Smooth muscle cell of the brain vasculature (primary cell): ENCODE results near the gene PCCA.
"Not testable (repeated sequence)": the region's sequence is repeated elsewhere in the genome, so short reads cannot be mapped to it uniquely, and the experiment has no call there.

ENCODE experiments used
- DNase-seq: peaks from one replicate; pipeline ENCODE4 v3.0.0-alpha.2; 2012; ENCODE audit warnings: low read depth, low spot score

Gene PCCA

DNA sequence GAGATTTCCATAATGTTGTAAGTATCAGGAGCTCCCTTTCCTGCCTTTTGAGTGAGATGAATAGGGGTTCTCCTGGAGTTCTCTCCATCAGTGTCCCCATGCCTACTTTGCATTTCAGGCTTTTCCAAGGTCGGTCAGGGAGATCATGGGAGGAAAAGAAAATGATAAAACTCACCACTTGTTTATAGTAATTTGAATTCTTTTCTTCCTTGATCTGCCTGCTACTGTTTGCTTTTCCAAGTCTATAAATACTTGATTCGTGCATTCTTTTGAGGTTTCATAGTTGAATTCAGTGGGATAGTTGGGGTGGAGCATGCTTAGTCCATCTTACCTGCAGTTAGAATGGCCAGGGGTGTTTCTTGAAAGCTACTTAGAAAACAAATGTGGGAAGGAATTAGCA is 51.5 kb downstream of the PCCA start:
- no peak for DNase-seq

DNA sequence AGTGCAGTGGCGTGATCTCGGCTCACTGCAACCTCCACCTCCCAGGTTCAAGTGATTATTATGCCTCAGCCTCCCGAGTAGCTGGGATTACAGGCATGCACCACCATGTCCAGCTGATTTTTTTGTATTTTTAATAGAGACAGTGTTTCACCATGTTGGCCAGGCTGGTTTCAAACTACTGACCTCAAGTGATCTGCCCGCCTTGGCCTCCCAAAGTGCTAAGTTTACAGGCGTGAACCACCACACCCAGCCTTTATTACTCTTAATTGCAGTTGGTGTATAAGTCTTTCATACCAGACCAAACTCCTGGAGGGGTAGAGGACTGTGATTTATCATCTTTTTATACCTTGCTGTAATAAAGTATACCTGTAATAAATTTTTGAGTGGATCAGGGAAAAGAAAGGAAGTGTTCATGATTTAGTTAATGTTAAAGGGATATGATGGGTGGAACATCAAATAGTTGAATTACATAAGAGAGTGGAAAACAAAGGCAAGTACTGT is 52.6 kb downstream of the PCCA start:
- not testable (repeated sequence) for DNase-seq

DNA sequence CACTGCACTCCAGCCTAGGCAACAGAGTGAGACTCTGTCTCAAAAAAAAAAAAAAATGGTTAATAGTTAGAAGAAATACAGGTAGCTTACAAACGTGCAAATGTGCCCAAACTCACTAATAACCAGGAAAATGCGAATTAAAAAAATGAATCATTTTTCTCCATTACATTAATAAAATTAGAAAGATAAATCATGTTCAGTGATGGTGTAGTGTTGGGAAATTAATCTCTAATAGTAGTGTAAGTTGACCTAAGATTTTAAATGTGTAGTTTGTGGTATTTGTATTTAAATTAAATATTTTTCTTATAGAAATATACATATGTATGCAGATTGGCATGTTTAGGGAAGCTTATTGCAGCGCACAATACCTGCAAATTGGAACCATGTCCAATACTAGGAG is 57.6 kb downstream of the PCCA start:
- DNase-seq = no peak

DNA sequence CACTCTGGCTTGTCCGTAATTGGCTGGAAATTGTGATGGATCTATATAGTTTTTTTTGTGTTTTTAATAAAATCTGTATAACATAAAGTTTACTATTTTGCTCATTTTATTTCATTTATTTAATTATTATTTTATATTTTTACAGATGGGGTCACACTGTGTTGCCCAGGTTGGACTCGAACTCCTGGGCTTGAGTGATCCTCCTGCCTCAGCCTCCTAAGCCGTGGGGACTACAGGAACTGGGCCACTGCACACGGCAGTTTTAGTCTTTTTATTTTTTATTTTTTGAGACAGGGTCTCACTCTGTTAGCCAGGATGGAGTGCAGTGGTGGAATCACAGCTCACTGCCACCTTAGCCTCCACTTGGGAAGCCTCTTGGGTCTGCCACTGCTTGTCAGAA is 58.9 kb downstream of the PCCA start:
- no peak for DNase-seq

DNA sequence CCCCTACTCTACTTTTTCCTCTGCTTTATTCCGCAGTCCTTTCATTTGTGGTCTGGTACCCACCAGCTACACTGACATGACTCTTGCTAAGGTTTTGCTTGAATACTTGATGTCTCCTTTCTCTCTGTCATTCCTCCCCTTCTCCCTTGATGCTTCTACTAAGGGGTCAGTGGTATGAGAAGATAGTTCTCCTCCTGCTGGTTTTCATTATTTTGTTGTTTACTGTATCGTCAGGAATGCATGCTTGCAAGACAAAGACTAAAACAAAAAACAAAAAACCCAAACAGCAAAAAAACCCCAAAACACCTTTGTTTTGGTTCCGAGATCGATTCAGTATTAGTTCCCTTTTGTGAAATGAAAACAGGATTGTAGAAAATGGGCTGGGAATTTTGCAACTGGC is 59.5 kb downstream of the PCCA start:
- DNase-seq = no peak

DNA sequence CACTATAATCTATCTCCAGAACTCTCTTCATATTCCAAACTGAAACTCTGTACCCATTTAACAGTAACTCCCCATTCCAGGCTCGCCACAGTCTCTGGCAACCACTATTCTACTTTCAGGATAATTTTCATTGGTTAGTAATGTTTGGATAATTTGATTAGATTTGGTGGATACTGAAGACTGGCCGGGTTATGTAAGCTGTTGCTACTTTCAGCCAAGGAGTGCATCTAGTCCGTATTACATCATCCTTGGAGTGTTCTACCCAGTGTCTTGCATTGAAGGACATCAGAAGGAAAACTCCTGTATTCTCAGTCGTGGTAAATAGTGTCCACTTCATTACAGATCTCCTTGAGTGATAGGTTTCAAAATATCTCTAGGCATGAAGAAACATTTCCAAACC is 60.5 kb downstream of the PCCA start:
- no peak for DNase-seq

DNA sequence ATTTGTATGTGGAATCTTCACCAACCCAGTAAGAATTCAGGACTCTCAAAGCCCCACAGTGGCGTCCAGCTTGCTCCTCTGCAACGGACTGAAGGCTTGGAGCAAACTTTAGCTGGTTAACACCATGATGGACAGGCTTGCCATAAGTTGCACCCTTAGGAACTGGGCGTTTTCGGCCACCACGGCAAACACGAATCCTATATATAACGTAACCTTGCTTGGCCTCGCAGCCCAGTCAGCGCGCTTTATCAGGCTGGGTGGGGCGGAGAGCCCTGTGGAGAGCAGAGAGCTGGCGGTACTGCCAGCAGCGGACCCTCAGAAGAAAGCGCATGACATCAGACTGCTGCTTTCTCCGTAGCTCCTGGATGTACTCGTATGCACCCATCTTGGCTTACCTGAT is 61.8 kb downstream of the PCCA start:
- DNase-seq = not testable (repeated sequence)

DNA sequence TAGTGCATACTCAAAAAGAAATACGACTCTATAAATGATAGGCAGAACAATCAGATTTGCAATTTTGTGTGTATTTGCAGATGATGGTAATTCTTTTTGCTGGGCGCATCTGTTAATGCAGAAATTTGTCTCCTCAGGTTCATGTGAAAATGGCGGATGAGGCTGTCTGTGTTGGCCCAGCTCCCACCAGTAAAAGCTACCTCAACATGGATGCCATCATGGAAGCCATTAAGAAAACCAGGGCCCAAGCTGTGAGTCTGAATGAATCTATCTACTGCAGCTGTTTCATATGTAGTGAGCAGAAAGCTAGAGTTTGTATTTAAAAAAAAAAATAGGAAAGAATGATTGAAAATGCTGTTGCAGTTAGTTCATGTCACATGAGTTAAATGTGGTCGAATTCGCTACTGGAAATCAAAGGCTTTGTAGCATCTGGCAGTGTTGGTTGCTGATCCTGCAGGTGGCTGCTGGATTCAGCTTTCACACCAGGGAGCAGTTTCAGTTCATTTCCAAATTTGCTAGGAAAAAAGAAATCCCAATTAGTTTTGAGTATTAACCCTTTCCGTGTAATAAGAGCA is 66.0 kb downstream of the PCCA start:
- no peak for DNase-seq

DNA sequence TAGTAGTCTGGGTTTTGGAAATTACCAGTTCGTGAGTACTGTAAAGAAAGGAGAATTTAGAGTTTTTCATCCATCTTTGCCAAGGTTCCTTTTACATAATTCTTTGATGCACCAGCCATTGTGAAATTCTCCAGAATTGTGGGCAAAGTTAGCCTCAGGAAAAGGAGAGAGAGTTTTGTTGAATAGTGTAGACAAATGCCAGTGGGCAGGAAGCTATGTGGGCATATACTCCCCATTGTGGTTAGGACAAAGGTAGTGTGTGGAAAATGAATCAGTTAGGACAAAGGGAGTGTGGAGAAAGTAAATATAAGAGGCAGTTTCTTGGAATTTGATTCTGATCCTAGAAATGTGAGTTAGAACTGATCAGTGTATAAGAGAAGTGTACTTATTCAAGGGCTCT is 67.9 kb downstream of the PCCA start:
- DNase-seq = no peak

DNA sequence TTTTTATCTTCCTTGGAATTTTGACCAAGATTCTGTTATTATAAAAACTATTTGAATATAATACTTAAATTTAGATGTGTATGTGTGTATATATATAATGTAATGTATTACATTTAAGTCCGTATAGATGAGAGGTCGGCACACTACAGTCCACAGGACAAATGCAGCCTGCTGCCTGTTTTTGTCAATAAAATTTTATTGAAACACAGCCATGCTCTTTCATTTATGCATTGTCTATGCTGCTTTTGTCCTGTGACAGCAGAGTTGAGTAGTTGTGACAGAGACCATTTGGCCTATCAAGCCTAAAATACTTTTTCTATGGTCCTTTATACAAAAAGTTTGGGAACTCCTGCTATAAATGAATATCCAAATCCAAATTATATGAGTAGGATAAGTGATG is 69.7 kb downstream of the PCCA start:
- no peak for DNase-seq

DNA sequence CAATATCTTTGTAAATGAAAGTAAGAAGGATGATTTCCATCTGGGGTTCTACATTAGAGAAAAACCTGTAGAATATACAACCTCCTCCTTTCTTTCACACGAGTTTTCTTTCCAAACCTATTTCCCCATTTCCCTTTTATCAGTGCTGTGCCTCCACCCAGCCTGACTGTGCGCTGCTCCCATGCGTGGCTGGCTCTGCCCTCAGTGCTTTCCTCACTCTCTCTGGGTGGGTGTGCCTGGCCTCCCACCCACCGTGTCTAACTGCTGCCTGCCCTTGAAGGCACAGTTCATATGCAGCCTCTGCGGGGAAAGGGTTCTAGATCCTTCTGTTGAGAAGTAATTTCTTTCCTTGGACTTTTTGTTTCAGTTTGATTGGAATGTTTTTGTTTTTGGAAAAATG is 70.7 kb downstream of the PCCA start:
- DNase-seq = no peak

DNA sequence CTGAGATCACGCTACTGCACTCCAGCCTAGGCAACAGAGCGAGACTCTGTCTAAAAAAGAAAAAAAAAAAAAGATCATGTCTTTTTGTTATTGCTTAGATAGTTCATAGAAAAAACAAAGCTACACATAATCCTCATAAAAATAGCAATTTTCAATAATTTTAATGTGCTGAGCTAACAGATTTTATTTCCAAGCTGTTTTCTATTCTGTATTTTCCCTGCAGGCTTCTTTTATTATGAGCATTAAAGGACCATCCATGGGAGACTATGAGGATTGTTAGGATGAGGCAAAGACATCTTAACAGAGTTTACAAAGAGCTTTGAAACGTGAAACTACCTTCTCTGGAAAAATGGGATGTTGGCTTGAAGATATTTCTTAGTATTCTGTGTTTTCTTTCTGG is 71.6 kb downstream of the PCCA start:
- no peak for DNase-seq

DNA sequence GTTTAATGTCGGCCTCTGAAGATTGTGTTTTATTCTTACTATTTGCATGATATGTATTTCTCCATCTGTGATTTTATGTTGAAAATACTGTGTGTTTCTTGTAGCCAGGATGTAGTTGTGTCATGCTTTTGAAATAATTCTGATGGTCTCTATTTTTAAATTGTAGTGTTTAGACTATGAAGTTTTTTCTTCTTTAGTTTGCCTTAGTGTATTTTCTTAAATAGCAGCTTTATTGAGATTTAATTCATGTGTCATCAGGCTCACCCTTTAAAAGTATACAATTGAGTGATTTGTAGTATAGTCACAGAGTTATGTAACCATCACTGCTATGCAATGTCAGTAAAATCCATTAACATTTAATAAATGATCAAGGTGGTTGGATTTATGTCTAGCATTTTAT is 74.5 kb downstream of the PCCA start:
- no peak for DNase-seq

DNA sequence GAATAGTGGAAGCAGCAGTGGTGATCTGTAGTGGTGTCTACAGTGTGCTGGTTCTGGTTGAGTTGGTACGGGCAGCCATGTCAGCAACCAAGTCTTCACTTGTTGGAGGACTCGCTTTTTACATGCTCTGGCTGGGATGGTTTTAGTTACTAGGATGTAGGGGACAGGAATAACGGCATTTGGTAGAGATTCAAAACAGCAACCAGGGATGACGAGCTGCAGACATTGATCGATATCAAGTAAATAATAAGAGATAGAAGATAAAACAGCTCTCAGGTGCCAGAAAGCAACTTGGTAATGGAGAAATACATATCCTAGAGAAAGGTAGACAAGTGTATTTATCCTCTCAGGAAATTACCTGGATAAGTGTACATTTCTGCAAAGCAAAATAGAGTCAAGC is 84.3 kb downstream of the PCCA start:
- no peak for DNase-seq

DNA sequence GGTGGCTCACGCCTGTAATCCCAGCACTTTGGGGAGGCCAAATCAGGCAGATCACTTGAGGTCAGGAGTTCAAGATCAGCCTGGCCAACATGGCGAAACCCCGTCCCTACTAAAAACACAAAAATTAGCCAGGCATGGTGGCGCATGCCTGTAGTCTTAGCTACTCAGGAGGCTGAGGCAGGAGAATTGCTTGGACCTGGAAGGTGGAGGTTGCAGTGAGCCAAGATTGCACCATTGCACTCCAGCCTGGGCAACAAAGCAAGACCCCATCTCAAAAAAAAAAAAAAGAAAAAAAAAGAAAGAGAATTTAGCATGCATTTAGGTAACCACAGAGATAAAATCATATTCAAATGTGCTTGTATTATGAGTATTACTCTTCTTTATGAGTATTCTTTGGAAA is 85.6 kb downstream of the PCCA start:
- DNase-seq = not testable (repeated sequence)

DNA sequence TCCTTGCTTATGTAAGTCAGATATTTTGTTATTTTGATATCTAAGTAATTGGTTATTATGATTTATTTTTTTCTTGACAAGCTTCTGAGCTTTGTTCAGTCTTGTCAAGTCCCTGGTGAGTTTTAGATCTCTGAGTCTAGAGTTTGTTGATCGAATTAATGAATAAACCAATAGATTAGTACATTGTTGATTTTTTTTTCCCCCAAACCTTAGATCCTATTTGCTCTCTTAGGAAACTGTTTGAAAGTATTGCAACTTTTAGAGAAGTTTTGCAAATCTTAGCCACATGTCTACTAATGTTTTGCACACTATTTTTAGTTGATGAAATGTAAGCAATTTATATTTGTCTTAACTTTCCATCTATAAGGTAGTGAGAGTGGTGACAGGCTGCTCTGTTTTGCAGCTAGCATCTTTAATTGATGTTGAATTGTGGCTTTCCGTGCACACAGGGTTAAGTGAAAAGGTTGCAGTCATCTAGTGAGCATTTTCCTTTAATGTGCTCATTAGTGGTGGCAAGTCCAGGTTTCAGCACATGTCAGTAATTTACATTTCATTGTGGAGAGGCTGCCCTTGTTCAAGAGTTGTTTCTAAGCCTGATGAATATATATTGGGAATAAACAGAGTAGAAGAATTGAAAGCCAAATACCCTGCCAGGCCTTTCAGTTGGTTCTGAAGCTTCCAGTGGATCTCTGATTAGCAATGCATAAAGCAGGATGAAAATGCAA is 86.3 kb downstream of the PCCA start:
- no peak for DNase-seq

DNA sequence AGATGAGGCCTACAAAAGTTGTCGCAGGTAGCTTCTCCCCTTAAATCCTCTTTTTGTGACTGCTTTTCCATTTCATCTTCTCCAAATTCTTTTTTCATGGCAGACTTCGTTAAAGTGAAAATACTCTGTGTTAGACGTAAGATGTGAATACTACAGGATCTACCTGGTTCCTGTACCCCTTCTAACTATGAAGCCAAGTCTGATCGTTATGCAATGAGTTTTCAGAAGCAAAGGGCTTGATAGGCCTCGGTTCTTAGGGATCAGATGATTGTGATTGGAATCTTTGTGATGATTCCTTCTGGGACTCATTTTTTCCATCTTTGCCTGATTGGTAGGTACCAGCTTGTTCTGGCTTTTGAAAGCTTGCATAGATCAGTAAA is 86.9 kb downstream of the PCCA start:
- no peak for DNase-seq

DNA sequence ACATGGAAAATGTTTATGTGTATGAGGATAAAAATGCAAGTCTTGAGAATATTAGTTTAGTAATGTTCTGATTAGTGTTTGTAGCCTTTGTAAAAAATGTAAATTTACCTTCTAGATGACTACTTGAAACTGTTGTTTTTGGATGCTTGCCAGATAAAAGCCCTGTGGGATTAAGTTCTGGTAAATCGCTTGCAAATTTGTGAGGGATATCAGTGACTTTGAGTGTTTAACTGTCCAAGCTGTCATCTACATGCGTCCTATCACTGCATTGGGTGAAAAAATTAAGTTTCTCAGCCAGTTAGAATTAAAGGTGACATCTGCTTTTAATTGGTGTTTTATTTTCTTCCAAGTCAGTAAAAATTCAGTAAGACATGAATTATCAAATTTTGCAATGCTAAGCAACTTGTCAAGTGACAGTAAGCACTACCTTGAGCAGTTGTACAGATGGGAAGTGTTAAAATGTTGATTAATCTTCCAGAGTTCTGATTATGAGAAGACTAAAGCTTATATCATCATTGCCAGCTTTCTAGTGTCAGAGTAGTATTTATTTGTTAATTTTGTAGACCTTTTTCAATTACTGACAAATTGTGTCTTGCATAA is 88.0 kb downstream of the PCCA start:
- peak; percentile 53 for DNase-seq

DNA sequence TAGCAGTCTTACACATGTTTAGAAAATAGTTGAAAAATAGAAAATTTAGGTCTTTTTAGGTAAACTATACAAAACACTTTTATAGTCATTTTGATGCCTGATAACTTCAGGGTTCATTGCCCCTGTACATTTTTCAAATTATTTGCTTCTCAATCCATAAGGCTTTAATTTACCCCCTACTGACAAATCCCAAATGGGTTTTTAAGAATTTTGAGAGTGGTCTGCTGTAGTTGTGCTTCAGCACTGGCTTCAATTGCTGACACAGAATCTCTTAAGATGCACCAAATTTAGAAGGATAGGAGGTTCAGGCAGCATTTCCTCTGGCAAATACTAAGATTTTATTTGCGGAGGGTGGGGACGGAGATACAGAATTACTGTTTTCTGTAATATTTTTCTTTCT is 89.4 kb downstream of the PCCA start:
- DNase-seq = no peak

DNA sequence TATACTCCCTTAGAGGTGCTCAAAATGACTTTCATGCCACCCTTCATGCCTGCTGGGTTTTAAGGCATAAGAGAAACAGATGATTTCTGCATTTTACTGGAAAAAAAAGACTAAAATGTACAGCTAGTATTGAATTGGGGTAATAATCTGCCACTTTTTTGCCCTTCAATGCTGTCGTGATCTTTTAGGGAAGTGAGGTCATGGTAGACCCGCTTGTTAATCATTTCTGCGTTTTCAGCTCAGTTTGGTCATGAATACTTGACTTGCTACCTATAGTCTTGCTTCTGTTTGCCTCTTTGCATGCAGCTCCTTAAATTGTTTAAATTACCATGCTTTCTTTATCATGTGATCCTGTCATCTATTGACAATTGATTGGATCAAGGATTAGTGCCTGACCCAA is 90.4 kb downstream of the PCCA start:
- DNase-seq = no peak

DNA sequence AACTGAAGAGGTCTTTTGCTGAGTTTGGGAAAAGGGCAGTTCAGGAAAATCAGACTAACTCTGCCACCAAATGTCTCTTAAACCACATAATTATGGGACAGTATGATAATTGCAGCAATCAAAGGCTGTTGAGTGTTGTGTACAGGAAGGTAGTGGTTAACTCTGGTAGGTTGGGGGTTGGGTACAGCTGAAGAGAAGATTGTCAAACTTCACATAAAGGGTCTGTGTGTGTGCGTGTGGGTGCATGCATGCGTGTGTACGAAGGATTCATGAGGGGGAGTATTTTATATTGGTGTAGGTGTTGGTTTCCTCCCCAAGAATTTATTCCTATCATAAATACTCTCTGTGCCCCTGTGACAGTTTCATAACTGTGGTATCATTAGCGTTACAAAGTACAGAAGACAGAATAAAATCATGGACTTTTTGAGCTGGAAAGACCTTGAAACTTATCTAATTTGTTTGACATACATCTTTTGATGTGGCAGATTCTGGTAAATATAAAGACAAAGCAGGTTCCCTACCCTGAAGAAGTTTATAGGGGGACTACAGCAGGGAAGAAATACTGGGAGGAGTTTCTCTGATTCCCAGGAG is 94.1 kb downstream of the PCCA start:
- DNase-seq = no peak

DNA sequence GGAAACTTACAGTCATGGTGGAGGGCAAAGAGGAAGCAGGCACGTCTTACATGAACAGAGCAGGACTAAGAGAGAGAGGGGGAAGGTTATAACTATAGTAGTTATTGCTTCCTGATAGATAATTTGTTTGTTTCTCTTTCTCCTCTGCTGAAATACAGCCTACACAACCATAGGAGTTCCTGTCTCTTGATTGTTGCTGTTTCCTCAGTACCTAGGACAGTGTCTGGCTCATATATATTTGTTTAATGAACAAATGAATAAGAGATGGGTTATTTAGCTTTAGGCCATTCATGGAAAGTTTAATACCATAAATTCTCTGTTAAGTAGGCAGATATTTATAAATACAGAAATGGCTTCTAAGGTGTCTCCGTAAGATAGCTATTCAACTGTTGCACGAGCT is 95.2 kb downstream of the PCCA start:
- DNase-seq = no peak

DNA sequence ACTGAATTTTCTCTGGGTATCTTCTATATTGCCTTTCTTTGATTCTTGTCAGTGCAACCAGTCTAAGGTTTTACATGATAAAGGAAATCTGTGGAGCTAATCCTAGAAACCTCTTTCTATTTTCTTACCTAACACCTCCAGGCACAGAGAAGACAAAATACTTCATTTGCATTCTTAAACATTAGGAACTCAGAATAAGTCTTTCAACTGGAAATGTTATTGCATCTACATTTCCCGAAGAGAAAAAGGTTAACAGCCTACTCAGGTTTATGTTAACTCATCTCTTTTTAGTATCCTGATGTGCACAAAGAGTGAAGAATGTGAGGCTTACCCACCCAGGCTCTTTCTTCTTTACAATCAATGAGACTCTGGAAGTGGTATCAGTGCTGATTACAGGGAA is 106.7 kb downstream of the PCCA start:
- no peak for DNase-seq
